Smooth muscle cell (in vitro differentiated cells): ENCODE measurements around the gene MALRD1. TPM values are rescaled to one million over a fixed set of nuclear protein-coding genes. Genes with fewer than 3 reads are reported as not detected.

ENCODE experiments used
- DNase-seq: peaks from one replicate; lab custom pipeline; 2025; ENCODE audit not compliant: unreplicated experiment; lab: John Stamatoyannopoulos, UW
- H2AFZ ChIP-seq: fragments of 200-600 bp; sonication (generic); 2 replicates; pipeline ENCODE4 v1.6.0; 2016; ENCODE audit warnings: antibody characterized with exemption, low read depth, mild to moderate bottlenecking
- H3F3A ChIP-seq: fragments of 200-600 bp; sonication (generic); 2 replicates; pipeline ENCODE4 v1.6.0; 2017; ENCODE audit warnings: antibody characterized with exemption, low read depth
- H3K27ac ChIP-seq: fragments of 200-600 bp; sonication (generic); 2 replicates; pipeline ENCODE4 v1.5.1; 2016; ENCODE audit warnings: low read depth, mild to moderate bottlenecking
- H3K27me3 ChIP-seq: fragments of 200-600 bp; sonication (generic); 2 replicates; pipeline ENCODE4 v1.6.1; 2016; ENCODE audit warnings: low read depth, mild to moderate bottlenecking
- H3K36me3 ChIP-seq: fragments of 200-600 bp; sonication (generic); 2 replicates; pipeline ENCODE4 v1.5.1; 2016; ENCODE audit warnings: low read depth
- H3K4me1 ChIP-seq: fragments of 200-600 bp; sonication (generic); 2 replicates; pipeline ENCODE4 v1.5.1; 2016; ENCODE audit warnings: low read depth
- H3K4me2 ChIP-seq: fragments of 200-600 bp; sonication (generic); 2 replicates; pipeline ENCODE4 v1.6.0; 2016; ENCODE audit warnings: mild to moderate bottlenecking
- H3K4me3 ChIP-seq: fragments of 200-600 bp; sonication (generic); 2 replicates; pipeline ENCODE4 v1.5.1; 2016; ENCODE audit warnings: mild to moderate bottlenecking
- H3K79me2 ChIP-seq: fragments of 200-600 bp; sonication (generic); 2 replicates; pipeline ENCODE4 v1.6.0; 2016; ENCODE audit warnings: low read depth, mild to moderate bottlenecking
- H3K9ac ChIP-seq: fragments of 200-600 bp; sonication (generic); 2 replicates; pipeline ENCODE4 v1.6.0; 2016; ENCODE audit warnings: low read depth
- H3K9me3 ChIP-seq: fragments of 200-600 bp; sonication (generic); replicated peaks from 2 replicates; pipeline ENCODE4 v1.5.1; 2016; ENCODE audit warnings: low read depth
- H4K20me1 ChIP-seq: fragments of 200-600 bp; sonication (generic); 2 replicates; pipeline ENCODE4 v1.6.0; 2016; ENCODE audit warnings: low read depth
- WGBS: methylation state at CpG from one replicate; pipeline ENCODE4 v1.1.7; 2016; ENCODE audit warnings: low lambda C conversion rate; 5-methylcytosine and 5-hydroxymethylcytosine counted together
- polyA plus RNA-seq: library from polyadenylated mRNA; unstranded; fragments of >200 nt; fragmentation: Nextera tagmentation; extraction: Ambion mirVana; gene quantifications from 2 replicates; pipeline ENCODE4 v1.2.1, GENCODE V29; 2016
- total RNA-seq: library from RNA; depleted of rRNA; stranded (reverse); fragments of >200 nt; gene quantifications from 2 replicates; pipeline ENCODE4 v1.2.3, GENCODE V29; 2014
- TF ChIP-seq, protein P1 (sequence below): fragments of 200-600 bp; sonication (generic); IDR thresholded peaks from 2 replicates; pipeline ENCODE4 v1.5.1; 2017; ENCODE audit warnings: borderline replicate concordance, mild to moderate bottlenecking, antibody characterized with exemption; ENCODE audit not compliant: insufficient read depth, poor library complexity, severe bottlenecking

MALRD1 gene
- total and polyA plus RNA-seq, 2 experiments from 2014 or later: 1.9 TPM; not detected in 1

DNA sequence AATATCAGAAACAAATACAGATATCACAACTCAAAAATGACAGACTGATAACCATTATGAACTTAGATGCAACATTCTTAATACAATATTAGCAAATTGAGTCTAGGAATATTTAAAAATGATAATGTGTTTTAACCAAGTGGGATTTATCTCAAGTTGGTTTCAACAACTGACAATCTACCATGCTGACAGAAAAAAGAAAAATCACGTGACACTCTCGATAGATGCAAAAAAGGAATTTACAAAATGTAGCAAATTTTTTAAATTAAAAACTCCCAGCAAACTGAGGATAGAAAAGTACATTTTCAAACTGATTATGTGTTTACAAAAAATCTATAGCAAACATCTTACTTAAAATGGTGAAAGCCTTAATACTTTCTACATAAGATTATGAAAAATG is 177.4 kb downstream of the MALRD1 start:
- Histone ChIP-seq H3K27me3 (no peaks in the 10 kb centered on the region), H3K79me2 (no peaks in the 10 kb centered on the region), H3K27ac (no peak overlapping the region), H4K20me1 (no peaks in the 10 kb centered on the region), H3K4me3 (no peak overlapping the region), H3K4me1 (no peaks in the 10 kb centered on the region), H3K9me3 (no peaks in the 10 kb centered on the region), H3K4me2 (no peak overlapping the region), H3K36me3 (no peaks in the 10 kb centered on the region), H3F3A (no peaks in the 10 kb centered on the region), H2AFZ (no peak overlapping the region), H3K9ac (no peak overlapping the region)
- TF ChIP-seq, protein P1, sequence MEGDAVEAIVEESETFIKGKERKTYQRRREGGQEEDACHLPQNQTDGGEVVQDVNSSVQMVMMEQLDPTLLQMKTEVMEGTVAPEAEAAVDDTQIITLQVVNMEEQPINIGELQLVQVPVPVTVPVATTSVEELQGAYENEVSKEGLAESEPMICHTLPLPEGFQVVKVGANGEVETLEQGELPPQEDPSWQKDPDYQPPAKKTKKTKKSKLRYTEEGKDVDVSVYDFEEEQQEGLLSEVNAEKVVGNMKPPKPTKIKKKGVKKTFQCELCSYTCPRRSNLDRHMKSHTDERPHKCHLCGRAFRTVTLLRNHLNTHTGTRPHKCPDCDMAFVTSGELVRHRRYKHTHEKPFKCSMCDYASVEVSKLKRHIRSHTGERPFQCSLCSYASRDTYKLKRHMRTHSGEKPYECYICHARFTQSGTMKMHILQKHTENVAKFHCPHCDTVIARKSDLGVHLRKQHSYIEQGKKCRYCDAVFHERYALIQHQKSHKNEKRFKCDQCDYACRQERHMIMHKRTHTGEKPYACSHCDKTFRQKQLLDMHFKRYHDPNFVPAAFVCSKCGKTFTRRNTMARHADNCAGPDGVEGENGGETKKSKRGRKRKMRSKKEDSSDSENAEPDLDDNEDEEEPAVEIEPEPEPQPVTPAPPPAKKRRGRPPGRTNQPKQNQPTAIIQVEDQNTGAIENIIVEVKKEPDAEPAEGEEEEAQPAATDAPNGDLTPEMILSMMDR: no peak
- WGBS: 86% methylated on average over 2 of the region's 2 CpGs
- DNase-seq: no peak

GRCh38 chr10:19231034-19231433 is 182.4 kb downstream of the MALRD1 start:
- Histone ChIP-seq H3K9me3 (no peaks in the 10 kb centered on the region), H3K4me2 (no peak overlapping the region), H3K79me2 (no peaks in the 10 kb centered on the region), H3F3A (no peaks in the 10 kb centered on the region), H3K4me1 (no peaks in the 10 kb centered on the region), H2AFZ (no peak overlapping the region), H3K4me3 (no peak overlapping the region), H4K20me1 (no peaks in the 10 kb centered on the region), H3K27me3 (no peaks in the 10 kb centered on the region), H3K36me3 (no peaks in the 10 kb centered on the region), H3K9ac (no peak overlapping the region), H3K27ac (no peak overlapping the region)
- TF ChIP-seq, protein P1: no peak
- no peak for DNase-seq
- 76% methylated on average over 1 of the region's 1 CpG for WGBS

- TF ChIP-seq, protein P1: no peak
- Histone ChIP-seq H3K4me3 (no peak overlapping the region), H3K4me1 (no peaks in the 10 kb centered on the region), H3K9me3 (no peaks in the 10 kb centered on the region), H3K4me2 (no peak overlapping the region), H4K20me1 (no peaks in the 10 kb centered on the region), H3F3A (no peaks in the 10 kb centered on the region), H3K27me3 (no peaks in the 10 kb centered on the region), H3K27ac (no peak overlapping the region), H3K79me2 (no peaks in the 10 kb centered on the region), H3K9ac (no peak overlapping the region), H2AFZ (no peak overlapping the region), H3K36me3 (no peaks in the 10 kb centered on the region)
- 57% methylated on average over 2 of the region's 2 CpGs for WGBS
- DNase-seq: no peak
These were observed 197.5 kb downstream of the MALRD1 start for GRCh38 chr10:19245889-19246752.

DNA sequence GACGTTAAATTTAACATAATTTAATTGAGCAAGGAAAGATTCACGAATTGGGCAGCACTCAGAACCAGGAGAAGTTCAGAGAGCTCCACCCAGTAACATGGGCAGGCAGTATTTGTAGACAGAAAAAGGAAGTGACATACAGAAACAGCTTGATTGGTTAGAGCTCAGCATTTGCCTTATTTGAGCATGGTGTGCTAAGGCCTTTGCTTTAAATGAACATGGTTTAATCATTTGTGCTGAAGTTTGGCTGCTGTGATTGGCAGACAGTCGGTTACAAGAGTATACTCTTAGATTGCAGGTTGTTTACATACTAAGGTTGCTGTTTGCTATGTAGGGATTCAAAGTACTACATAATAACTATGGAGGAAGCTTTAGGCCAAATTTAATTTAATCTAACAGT is 199.2 kb downstream of the MALRD1 start:
- Histone ChIP-seq H3K27me3 (no peaks in the 10 kb centered on the region), H3K9ac (no peak overlapping the region), H2AFZ (no peak overlapping the region), H3K79me2 (no peaks in the 10 kb centered on the region), H3K4me1 (no peaks in the 10 kb centered on the region), H3K36me3 (no peaks in the 10 kb centered on the region), H4K20me1 (no peaks in the 10 kb centered on the region), H3K4me3 (no peak overlapping the region), H3K9me3 (no peaks in the 10 kb centered on the region), H3K27ac (no peak overlapping the region), H3K4me2 (no peak overlapping the region), H3F3A (no peaks in the 10 kb centered on the region)
- TF ChIP-seq, protein P1: no peak
- DNase-seq: no peak
- 94% methylated on average over 3 of the region's 3 CpGs for WGBS
